HG03354 (cell line): ENCODE results near the gene LRRC63.
A peak's percentile ranks its signal among the peaks of the same experiment; 100 is the strongest.

Experiments
- ATAC-seq: cut with Tn5 transposase; IDR thresholded peaks from one replicate; pipeline ENCODE4 v1.9.1; 2021; ENCODE audit warnings: mild to moderate bottlenecking; ENCODE audit not compliant: unreplicated experiment, poor library complexity, severe bottlenecking

Gene LRRC63

DNA sequence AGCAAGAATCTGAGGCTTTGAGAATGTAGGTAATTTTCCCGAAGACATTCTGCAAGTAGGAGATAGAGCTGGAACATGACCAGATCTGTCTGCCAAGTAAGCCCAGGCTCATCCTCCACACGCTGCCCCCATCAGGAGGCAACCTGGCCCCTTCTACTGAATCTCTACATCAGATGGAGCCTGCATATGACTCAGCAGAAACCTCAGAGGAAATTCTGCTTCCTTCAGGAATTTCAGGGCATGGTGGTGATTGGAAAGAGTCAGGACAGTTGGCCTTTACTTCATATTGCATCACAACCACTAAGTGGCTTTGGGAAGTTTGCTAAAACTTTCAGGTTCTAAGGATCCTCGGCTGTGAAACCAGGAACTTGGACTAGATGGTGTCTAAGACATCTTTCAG is 85.2 kb downstream of the LRRC63 start:
- no peak for ATAC-seq

DNA sequence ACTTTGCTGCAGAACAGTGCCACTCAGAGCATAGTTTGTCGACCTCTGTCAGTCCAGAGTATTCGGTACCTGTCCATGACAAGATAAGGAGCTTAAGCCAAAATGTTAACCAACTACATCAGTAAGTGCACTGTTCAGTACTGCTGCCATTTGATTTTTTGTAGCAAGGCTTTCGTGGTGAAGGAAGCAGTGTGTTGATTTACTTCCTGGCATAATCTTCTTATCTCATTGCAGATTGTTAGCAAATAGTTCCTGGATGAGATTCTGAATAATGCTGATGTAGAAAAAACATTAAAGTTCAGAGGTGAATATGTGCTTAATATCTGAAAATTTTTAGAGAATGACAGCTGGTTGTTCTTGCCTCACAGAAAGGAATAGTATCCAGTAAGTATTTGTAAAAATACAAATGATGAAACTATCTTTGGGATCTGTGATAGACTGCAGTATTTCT is 85.7 kb downstream of the LRRC63 start:
- ATAC-seq, result no peak

DNA sequence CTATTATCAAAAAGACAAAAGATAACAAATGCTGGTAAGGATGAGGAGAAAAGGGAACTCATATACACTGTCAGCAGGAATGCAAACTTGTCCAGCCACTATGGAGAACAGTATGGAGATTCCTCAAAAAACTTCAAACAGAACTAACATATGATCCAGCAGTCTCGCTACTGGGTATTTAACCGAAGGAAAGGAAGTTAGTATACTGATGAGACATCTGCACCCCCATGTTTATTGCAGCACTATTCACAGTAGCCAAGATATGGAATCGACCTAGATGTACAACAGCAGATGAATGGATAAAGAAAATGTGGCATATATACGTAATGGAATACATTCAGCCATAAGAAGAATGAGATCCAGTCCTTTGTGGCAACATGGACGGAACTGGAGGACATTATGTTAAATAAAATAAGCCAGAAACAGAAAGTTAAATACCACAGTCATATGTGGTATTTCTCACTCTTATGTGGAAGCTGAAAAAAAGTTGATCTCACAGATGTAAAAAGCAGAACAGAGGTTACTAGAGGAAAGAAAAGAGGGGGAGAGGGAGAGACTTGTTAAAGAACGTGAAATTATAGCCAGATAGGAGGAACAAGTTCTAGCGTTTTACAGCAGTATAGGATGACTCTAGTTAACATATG is 92.1 kb downstream of the LRRC63 start:
- no peak for ATAC-seq

DNA sequence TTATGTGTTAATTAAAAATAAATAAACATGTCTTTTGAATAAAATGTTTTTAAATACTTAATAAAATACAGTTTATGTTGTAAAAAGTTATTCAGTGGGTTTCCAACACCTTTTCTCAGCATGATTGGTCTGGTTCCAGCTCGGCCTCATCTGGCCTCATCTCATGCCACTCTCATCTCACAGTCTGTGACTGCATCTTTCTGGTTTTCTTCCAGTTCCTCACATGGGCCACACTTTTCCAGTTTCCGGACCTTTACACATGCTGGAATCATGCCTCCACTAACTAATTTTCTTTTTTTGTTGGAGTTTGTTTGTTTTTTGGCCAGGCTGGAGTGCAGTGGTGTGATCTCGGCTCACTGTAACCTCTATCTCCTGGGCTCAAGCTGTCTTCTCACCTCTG is 92.8 kb downstream of the LRRC63 start:
- no peak for ATAC-seq

DNA sequence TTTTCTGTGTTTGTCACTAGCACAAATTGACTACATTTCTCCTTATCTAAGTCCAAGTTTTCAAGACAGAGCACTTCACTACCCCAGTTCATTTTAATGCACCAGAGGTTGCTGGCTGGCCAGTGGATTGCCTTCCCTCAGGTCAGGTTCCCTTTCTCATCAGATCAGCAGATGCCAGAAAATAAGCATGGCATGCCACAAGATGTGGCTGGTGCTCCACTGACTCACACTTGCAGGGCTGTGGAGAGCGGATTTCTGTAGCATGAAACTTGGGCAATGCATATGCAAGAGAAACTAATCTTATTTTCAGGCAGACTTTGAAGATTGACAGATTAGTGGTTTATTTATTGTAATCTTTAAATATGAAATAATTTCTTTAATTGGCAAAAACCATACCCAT is 95.8 kb downstream of the LRRC63 start:
- ATAC-seq, result no peak

DNA sequence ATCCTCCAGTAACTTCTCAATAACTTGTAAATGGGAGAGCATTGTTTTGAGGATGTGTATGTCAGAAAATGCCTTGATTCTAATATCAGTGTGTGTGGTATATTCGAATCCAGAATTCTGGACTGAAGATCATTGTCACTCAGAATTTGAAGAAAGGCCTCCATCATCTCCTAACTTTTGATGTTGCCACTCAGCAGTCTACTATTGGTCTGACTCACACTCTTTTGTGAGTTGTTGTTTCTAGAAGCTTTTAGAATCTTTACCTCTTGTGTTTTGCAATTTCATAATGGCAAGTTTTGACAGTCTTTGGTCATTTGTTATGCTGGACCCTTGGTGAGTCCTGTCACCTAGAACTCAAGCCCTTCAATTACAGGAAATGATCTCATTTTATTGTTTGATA is 98.3 kb downstream of the LRRC63 start:
- ATAC-seq, result no peak

DNA sequence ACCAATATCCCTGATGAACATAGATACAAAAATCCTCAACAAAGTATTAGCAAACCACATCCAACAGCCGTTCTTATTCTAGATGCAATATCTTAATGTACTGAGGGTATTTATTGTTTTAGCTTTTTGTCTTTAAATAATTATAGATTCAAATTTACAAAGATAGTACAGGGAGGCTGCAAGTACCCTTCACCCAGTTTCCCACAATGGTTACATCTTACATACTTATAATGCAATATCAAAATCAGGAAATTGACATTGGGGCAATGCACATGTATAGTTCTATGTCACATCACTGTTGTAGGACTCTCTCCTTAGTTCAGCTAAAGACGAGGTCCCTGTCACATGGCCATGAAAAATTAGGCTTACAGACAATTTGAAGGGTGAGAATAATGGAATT is 99.5 kb downstream of the LRRC63 start:
- ATAC-seq, result no peak

DNA sequence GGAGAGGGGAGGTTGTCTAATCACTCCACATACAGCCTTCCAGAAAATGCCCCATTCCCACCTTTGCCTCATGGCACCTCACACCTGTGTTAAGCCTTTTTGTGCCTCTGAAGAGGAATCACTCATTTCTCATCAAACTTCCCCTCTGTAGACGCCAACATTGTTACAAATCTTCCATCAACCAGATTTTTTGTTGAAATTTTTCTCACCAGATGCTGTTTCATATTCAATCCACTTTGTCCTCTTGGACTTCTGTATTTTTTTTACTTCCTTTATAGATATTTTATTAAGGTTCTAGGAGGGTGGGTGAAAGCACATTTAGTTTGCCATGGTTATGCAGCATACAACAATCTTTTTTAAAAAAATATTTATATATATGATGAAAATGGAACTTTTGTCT is 101.3 kb downstream of the LRRC63 start:
- ATAC-seq, result no peak

DNA sequence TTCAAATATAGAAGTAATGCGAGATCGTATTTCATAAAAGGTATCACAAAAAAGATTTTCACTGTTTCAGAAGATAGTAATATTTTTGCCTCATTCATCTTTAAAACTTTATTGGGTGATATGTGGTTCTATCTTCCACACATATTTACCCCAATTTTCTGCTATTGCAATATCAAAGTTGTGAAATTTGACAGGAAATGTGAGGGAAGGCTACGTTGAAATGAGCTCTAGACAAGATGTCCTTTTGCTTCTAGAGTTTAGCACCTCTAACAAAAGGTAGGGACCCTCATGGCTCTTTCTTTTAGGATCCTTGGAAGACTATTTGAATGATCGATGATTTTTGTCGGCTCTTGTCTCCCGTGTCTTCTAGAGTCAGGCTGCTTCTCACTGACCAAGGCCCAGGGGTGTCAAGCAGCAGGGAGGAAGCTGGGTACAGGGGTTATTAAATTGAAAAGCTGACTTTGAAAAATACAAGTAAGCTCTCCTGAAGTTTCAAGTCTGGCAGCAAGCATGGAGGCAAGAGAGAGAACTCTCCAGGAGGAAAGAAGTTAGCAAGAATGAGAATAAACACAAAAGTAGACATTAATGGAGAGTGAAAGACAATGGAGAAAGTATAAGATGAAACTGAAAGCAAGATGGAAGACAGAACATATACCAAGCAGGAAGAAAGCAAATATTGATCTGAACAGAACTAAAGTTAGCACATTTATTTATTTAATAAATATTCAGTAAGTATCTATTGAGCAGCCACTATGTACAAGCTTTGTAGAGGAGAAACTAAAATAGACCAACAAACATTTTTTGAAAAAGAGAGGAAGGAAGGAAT is 101.9 kb downstream of the LRRC63 start:
- no peak for ATAC-seq

DNA sequence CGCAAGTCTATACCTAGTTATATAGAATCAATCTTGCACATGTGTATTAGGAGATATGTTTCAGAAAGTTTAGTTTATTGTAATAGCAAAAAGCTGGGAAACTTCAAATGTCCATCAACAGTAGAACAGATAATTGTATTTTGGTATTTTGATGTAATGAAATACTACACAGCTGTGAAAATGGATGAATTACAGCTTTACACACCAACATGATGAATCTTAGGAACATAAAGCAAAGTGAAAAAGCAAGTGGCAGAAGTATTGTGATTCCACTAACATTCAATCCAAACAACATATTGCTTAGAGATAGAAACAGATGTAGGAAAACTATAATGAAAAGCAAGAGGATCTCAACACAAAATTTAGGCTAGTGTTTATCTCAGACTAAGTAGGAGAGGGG is 102.9 kb downstream of the LRRC63 start:
- no peak for ATAC-seq

DNA sequence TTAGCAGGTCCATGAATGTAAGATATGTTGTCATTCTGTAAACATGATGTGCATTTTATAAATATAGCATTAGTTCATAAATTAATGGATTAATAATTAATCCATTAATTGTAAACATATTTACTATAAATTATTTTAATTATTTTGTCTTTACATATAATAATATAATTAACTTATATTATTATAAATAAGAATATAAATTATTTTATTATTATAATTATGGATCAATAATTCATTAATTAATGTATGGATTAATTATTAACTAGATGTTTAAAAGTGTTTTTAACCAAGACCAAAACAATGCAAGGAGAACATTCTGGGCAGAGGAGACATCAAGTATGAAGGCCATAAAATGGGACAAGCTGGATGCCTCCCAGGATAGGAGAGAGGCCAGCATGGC is 103.3 kb downstream of the LRRC63 start:
- no peak for ATAC-seq

DNA sequence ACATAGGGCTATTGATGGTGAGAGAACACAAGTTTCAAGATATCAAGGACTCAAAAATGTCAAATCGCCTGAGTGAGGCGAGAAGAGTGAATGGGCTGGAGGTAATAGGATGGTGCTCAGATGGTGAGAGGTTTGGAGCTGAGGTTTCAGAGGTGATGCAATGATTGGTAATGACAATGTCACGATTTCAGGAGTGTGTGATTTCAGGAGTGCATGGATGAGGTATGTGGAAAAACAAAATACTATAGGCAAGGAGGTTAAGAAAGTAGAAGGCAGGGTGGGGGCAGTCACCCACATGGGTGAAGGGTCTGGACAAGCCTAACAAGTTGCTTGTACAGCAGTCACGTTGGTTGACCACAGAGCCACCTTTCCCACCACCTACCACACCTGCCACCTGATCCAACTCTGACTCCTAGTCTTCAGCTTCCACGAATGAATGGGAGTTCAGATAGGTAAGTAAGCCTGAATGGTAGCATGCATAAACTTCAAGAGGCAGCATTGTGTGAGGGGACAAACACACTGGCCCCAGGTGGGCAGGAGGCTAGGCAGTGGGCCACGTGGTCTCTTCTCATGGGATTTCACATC is 103.9 kb downstream of the LRRC63 start:
- ATAC-seq, result no peak

DNA sequence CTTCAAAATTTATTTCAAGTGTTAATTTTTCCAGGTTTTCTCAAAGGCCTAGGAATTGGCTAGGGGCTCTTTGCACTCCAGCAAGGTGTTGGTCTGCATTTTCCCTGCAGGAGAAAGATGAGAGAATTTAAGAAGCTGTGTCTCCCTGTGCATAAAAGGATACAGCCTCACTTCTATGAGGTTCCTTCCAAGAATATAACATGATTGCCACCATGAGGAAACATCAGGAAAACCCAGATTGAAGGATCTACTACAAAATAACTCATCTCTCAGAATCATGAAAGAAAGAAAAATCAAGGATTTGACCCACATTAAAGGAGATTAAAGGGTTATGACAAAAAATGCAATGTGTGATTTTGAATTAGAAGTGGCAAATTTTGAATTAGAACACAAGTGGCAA is 105.4 kb downstream of the LRRC63 start:
- ATAC-seq, result no peak

DNA sequence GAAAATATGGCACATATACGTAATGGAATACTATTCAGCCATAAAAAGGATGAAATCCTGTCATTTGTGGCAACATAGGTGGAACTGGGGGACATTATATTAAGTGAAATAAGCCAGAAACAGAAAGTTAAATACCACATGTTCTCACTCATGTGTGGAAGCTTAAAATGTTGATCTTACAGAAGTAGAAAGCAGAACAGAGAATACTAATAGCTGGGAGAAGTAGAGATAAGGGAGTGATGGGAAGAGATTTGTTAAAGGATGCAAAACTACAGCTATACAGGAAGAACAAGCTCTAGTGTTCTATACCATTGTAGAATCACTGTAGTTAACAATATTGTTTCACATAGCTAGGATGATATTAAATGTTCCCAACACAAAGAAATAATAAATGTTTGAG is 107.3 kb downstream of the LRRC63 start:
- no peak for ATAC-seq

DNA sequence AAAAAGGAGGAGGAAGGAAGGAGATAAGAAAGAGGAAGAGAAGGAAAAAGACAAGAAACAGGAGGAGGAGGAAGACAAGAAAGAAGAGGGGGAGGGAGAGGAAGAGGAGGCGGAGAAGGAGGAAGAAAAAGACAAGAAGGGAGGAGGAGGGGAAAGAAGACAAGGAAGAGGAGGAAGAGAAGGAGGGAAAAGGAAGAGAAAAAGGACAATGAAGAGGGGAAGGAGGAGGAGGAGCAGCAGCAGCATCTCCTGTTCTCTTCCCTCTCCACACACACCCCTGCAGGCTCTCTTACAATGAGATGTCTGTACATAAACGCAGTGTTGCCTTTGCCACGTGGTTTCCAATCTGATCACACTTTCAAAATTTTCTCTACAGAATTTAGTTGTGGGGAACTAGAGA is 108.7 kb downstream of the LRRC63 start:
- ATAC-seq, result no peak

DNA sequence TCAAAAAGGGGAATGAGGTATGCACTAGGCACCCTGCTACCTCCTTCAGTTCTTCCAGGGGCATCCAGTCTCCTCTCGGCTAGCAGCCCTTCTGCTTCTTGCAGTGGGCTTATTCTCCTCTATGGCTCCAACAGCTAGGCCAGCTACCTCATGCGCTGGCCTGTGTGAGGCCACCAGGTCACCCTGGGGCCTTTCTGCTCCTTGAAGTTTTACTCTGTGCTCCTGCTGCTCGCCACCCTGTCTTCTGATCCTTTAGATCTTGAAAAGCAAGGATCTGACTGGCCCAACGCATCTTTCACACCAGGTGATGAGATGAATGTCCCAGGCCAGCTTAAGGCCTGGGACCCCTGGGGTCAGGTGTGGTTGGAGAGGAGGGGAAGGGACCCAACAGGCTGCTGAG is 109.1 kb downstream of the LRRC63 start:
- ATAC-seq, result no peak

DNA sequence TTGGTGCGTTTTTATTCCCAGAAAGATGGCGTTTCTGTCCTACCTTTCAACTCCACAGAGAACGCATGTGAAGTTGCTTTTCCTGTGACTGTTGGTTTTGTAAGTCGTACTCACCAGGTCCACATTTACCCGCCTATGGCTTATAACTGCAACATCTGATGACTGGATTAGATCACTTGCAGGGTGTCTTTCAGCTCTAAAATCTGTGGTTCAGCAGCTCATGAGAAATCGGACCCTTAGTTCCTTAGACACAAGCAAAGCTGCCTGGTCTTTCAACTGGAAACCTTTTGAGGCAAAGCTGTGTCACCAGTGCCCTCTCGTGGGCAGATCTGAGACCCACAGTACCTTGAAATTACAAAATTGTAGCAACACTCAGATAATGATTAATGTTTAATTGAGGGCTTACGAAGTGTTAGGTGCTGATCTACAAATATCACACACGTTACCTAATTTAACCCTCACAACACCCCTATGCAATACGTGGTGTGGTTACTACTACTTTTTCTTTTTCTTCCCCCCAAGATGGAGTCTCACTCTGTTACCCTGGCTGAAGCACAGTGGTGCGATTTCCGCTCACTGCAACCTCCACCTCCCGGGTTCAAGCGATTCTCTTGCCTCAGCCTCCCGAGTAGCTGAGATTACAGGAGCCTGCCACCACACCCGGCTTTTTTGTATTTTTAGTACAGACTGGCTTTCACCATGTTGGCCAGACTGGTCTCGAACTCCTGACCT is 109.9 kb downstream of the LRRC63 start:
- peak; percentile 56 for ATAC-seq

DNA sequence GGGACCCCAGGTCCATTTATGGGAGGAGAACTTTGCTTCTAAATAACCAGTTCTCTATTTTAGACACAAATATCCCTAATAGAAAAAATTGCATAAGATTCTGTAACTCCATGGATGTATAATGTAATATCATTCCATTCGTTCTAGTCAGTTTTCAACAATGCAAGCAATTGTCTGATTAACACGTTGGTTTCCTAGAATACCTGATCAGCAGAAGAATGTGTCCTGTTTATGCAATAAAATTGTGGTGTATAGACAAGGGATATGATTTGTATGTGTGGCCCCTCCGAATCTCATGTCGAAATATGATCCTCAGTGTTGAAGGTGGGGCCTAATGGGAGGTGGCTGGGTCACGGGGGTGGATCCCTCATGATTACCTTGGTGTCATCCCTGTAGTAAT is 113.2 kb downstream of the LRRC63 start:
- no peak for ATAC-seq
